ENCODE measurements around the gene KCND3.

DNA sequence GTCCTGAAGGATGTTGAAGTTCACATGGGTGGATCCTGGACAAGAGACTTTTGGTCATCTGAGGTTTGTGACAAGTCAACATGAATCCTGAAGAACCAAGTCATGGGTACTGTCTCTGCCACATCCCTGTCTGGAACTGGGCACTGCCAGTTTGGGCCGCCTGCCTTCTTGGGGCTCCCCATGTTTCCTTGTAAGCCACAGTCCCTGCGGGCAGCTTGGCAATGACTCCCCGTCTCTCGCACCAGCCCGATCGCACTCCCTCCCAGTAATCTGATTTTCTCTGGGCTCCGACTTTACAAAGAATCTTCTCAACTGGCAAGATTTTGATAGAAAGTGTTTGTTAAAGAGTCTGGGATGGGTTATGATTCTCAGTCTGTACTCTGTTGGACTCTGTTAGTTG, 153.4 kb downstream of the KCND3 start:
- TF ChIP-seq POLR2A (IDR thresholded peaks at IDR 0.05): no peak
- TF ChIP-seq, protein P1, sequence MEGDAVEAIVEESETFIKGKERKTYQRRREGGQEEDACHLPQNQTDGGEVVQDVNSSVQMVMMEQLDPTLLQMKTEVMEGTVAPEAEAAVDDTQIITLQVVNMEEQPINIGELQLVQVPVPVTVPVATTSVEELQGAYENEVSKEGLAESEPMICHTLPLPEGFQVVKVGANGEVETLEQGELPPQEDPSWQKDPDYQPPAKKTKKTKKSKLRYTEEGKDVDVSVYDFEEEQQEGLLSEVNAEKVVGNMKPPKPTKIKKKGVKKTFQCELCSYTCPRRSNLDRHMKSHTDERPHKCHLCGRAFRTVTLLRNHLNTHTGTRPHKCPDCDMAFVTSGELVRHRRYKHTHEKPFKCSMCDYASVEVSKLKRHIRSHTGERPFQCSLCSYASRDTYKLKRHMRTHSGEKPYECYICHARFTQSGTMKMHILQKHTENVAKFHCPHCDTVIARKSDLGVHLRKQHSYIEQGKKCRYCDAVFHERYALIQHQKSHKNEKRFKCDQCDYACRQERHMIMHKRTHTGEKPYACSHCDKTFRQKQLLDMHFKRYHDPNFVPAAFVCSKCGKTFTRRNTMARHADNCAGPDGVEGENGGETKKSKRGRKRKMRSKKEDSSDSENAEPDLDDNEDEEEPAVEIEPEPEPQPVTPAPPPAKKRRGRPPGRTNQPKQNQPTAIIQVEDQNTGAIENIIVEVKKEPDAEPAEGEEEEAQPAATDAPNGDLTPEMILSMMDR (IDR thresholded peaks at IDR 0.05): no peak
